ENCODE results near the gene ETV3. TPM values are rescaled to one million over a fixed set of nuclear protein-coding genes. Genes with fewer than 3 reads are reported as not detected.

ETV3 gene
- total RNA-seq, 1 experiment from 2014 or later: 36.3 TPM

DNA sequence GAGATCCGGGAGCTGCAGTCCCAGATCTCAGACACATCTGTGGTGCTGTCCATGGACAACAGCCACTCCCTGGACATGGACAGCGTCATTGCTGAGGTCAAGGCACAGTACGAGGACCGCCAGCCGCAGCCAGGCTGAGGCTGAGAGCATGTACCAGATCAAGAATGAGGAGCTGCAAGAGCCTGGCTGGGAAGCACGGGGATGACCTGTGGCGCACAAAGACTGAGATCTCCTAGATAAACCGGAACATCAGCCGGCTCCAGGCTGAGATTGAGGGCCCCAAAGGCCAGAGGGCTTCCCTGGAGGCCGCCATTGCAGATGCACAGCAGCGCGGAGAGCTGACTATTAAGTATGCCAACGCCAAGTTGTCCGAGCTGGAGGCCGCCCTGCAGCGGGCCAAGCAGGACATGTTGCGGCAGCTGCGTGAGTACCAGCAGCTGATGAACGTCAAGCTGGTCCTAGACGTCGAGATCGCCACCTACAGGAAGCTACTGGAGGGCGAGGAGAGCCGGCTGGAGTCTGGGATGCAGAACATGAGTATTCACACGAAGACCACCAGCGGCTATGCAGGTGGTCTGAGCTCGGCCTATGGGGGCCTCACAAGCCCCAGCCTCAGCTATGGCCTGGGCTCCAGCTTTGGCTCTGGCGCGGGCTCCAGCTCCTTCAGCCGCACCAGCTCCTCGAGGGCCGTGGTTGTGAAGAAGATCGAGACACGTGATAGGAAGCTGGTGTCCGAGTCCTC is 64.1 kb downstream of the ETV3 start:
- Histone ChIP-seq H3K27me3 (ENCODE audit: insufficient read depth, low read length) (no peaks in the 10 kb centered on the region), H3K4me1 (ENCODE audit: insufficient read depth, low read length) (no peaks in the 10 kb centered on the region), H2BK5ac (ENCODE audit: insufficient read length, low read length) (no peak overlapping the region), H3K79me1 (ENCODE audit: insufficient read depth, low read depth, low read length, poor library complexity, severe bottlenecking) (no peaks in the 10 kb centered on the region), H3K79me2 (ENCODE audit: insufficient read depth, low read length) (no peaks in the 10 kb centered on the region), H3K56ac (ENCODE audit: insufficient read length, low read depth, low read length) (no peak overlapping the region), H3K4me2 (ENCODE audit: insufficient read depth, insufficient read length, low read length) (no peak overlapping the region), H2AFZ (ENCODE audit: low read length) (no peak overlapping the region), H4K20me1 (ENCODE audit: control insufficient read depth, insufficient read depth, insufficient read length) (no peaks in the 10 kb centered on the region), H3K9ac (ENCODE audit: extremely low read depth, insufficient read length, low read length) (no peak overlapping the region), H3K4ac (ENCODE audit: low read depth, low read length) (no peak overlapping the region), H3K23me2 (ENCODE audit: insufficient read length, low read depth, low read length, poor library complexity, severe bottlenecking) (no peaks in the 10 kb centered on the region), H2AK5ac (ENCODE audit: insufficient read length, low read length) (no peak overlapping the region), H2BK12ac (ENCODE audit: insufficient read length, low read depth, low read length) (no peak overlapping the region), H3K23ac (ENCODE audit: insufficient read length, low read depth, low read length) (no peak overlapping the region), H4K91ac (ENCODE audit: insufficient read length, low read depth, low read length) (no peak overlapping the region), H3K14ac (ENCODE audit: insufficient read depth, low read length) (no peak overlapping the region), H3K18ac (ENCODE audit: insufficient read length, low read depth, low read length) (no peak overlapping the region), H3K9me3 (ENCODE audit: control insufficient read depth, low read depth, low read length) (no peaks in the 10 kb centered on the region), H4K5ac (ENCODE audit: insufficient read length, low read depth, low read length) (no peak overlapping the region), H2BK15ac (ENCODE audit: low read depth, low read length) (no peak overlapping the region), H3T11ph (ENCODE audit: low read length) (no peak overlapping the region), H2BK120ac (ENCODE audit: low read depth, low read length, poor library complexity, severe bottlenecking) (no peak overlapping the region), H4K8ac (replicated peaks; ENCODE audit: insufficient read length, low read depth, low read length) (no peak overlapping the region), H3K27ac (ENCODE audit: insufficient read length, low read depth, low read length) (no peak overlapping the region), H2BK20ac (ENCODE audit: low read depth, low read length, poor library complexity, severe bottlenecking) (no peak overlapping the region)
- Mint-ChIP-seq H3K27me3 (ENCODE audit: low read depth) (peaks cover 14% of the 10 kb centered on the region), H3K27ac (no peak overlapping the region), H3K4me1 (peaks cover 4 to 11% of the 10 kb centered on the region in 2 experiments), H3K36me3 (ENCODE audit: insufficient read depth in 1 of 3, low read depth in 3 of 3) (no peaks in the 10 kb centered on the region), H3K4me3 (no peak overlapping the region), H3K9me3 (no peaks in the 10 kb centered on the region)
- TF ChIP-seq, protein P1, sequence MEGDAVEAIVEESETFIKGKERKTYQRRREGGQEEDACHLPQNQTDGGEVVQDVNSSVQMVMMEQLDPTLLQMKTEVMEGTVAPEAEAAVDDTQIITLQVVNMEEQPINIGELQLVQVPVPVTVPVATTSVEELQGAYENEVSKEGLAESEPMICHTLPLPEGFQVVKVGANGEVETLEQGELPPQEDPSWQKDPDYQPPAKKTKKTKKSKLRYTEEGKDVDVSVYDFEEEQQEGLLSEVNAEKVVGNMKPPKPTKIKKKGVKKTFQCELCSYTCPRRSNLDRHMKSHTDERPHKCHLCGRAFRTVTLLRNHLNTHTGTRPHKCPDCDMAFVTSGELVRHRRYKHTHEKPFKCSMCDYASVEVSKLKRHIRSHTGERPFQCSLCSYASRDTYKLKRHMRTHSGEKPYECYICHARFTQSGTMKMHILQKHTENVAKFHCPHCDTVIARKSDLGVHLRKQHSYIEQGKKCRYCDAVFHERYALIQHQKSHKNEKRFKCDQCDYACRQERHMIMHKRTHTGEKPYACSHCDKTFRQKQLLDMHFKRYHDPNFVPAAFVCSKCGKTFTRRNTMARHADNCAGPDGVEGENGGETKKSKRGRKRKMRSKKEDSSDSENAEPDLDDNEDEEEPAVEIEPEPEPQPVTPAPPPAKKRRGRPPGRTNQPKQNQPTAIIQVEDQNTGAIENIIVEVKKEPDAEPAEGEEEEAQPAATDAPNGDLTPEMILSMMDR (conservative IDR thresholded peaks at IDR 0.05): peak; percentile 80
- no CpG with 5 or more reads among the region's 35 CpGs for WGBS (ENCODE audit: extremely low coverage, insufficient read length, low lambda C conversion rate)
- DNase-seq: peak; percentile 91

Other genes starting within 250 kb of the ETV3 start
- 0.31 and 0.39 TPM in 2 replicates for gene PEAR1, start 244.7 kb downstream of the ETV3 start, total RNA-seq (2021)
- not detected in 2 replicates for gene LRRC71, start 217.8 kb downstream of the ETV3 start, total RNA-seq (2021)
- gene ARHGEF11, start 92.7 kb downstream of the ETV3 start, total RNA-seq (2021): 38.1 and 41.1 TPM in 2 replicates
- gene ETV3L, start 38.6 kb downstream of the ETV3 start, total RNA-seq (2021): 0.75 and 0.96 TPM in 2 replicates